ENCODE measurements around the gene CDC25B.

CDC25B gene

GRCh38 chr20:3801299-3801698, 5.2 kb downstream of the CDC25B start:
- H3K27ac Mint-ChIP-seq: peak overlapping the region; percentile 97
- DNase-seq: no peak
- no peak overlapping the region for H3K4me3 Mint-ChIP-seq
- H3K4me1 Mint-ChIP-seq (ENCODE audit: low read depth): peaks cover 82% of the 10 kb centered on the region
- H3K27me3 Mint-ChIP-seq: no peaks in the 10 kb centered on the region
- H3K9me3 Mint-ChIP-seq: no peaks in the 10 kb centered on the region
- peaks cover 95% of the 10 kb centered on the region for H3K36me3 Mint-ChIP-seq (ENCODE audit: low read depth)

- no peaks in the 10 kb centered on the region for H3K27me3 Mint-ChIP-seq
- no peak for DNase-seq
- peak overlapping the region; percentile 40 for H3K27ac Mint-ChIP-seq
- H3K9me3 Mint-ChIP-seq: no peaks in the 10 kb centered on the region
- H3K4me1 Mint-ChIP-seq (ENCODE audit: low read depth): peaks cover 82% of the 10 kb centered on the region
- H3K4me3 Mint-ChIP-seq: no peak overlapping the region
- peaks cover 96% of the 10 kb centered on the region for H3K36me3 Mint-ChIP-seq (ENCODE audit: low read depth)
These were observed 5.7 kb downstream of the CDC25B start for GRCh38 chr20:3801846-3802245.

- peak overlapping the region; percentile 65 for H3K27ac Mint-ChIP-seq
These were observed 6.6 kb downstream of the CDC25B start for GRCh38 chr20:3802524-3803239.

GRCh38 chr20:3803289-3803688, 7.2 kb downstream of the CDC25B start:
- Mint-ChIP-seq H3K4me1 (ENCODE audit: low read depth) (peaks cover 81% of the 10 kb centered on the region), H3K36me3 (ENCODE audit: low read depth) (peaks cover 86% of the 10 kb centered on the region), H3K27ac (peak overlapping the region; percentile 79), H3K27me3 (no peaks in the 10 kb centered on the region), H3K4me3 (no peak overlapping the region), H3K9me3 (no peaks in the 10 kb centered on the region)
- DNase-seq: no peak

More at GRCh38 chr20:3802524-3803239, 6.6 kb downstream of the CDC25B start:
- Mint-ChIP-seq H3K9me3 (no peaks in the 10 kb centered on the region), H3K36me3 (ENCODE audit: low read depth) (peaks cover 92% of the 10 kb centered on the region), H3K4me3 (no peak overlapping the region), H3K4me1 (ENCODE audit: low read depth) (peaks cover 82% of the 10 kb centered on the region), H3K27me3 (no peaks in the 10 kb centered on the region)
- no peak for DNase-seq

- H3K36me3 Mint-ChIP-seq (ENCODE audit: low read depth): peaks cover 80% of the 10 kb centered on the region
- H3K9me3 Mint-ChIP-seq: no peaks in the 10 kb centered on the region
- no peak overlapping the region for H3K4me3 Mint-ChIP-seq
- peaks cover 78% of the 10 kb centered on the region for H3K4me1 Mint-ChIP-seq (ENCODE audit: low read depth)
- no peaks in the 10 kb centered on the region for H3K27me3 Mint-ChIP-seq
- DNase-seq: no peak
- H3K27ac Mint-ChIP-seq: peak overlapping the region; percentile 79
These were observed 7.7 kb downstream of the CDC25B start for GRCh38 chr20:3803854-3804253.

- Mint-ChIP-seq H3K4me3 (no peak overlapping the region), H3K27ac (peak overlapping the region; percentile 79), H3K27me3 (no peaks in the 10 kb centered on the region), H3K4me1 (ENCODE audit: low read depth) (peaks cover 73% of the 10 kb centered on the region), H3K36me3 (ENCODE audit: low read depth) (peaks cover 77% of the 10 kb centered on the region), H3K9me3 (no peaks in the 10 kb centered on the region)
- DNase-seq: no peak
These were observed 8.2 kb downstream of the CDC25B start for GRCh38 chr20:3804254-3804751.

GRCh38 chr20:3804781-3805180, 8.7 kb downstream of the CDC25B start:
- H3K4me1 Mint-ChIP-seq (ENCODE audit: low read depth): peaks cover 69% of the 10 kb centered on the region
- H3K27ac Mint-ChIP-seq: peak overlapping the region; percentile 51
- peaks cover 73% of the 10 kb centered on the region for H3K36me3 Mint-ChIP-seq (ENCODE audit: low read depth)
- H3K27me3 Mint-ChIP-seq: no peaks in the 10 kb centered on the region
- H3K9me3 Mint-ChIP-seq: no peaks in the 10 kb centered on the region
- H3K4me3 Mint-ChIP-seq: no peak overlapping the region
- no peak for DNase-seq

GRCh38 chr20:3808544-3808943, 12.4 kb downstream of the CDC25B start:
- Mint-ChIP-seq H3K27ac (no peak overlapping the region), H3K36me3 (ENCODE audit: low read depth) (peaks cover 37% of the 10 kb centered on the region), H3K4me3 (no peak overlapping the region), H3K9me3 (no peaks in the 10 kb centered on the region), H3K27me3 (no peaks in the 10 kb centered on the region), H3K4me1 (ENCODE audit: low read depth) (peaks cover 73% of the 10 kb centered on the region)
- DNase-seq: no peak

GRCh38 chr20:3811467-3812258, 15.6 kb downstream of the CDC25B start:
- Mint-ChIP-seq H3K4me3 (peak overlapping the region; percentile 72), H3K36me3 (ENCODE audit: low read depth) (peaks cover 8% of the 10 kb centered on the region), H3K27ac (peak overlapping the region; percentile 96), H3K9me3 (no peaks in the 10 kb centered on the region), H3K4me1 (ENCODE audit: low read depth) (peaks cover 80% of the 10 kb centered on the region), H3K27me3 (no peaks in the 10 kb centered on the region)
- peak; percentile 93 for DNase-seq

- peak overlapping the region; percentile 72 for H3K4me3 Mint-ChIP-seq
- H3K9me3 Mint-ChIP-seq: no peaks in the 10 kb centered on the region
- no peak for DNase-seq
- H3K36me3 Mint-ChIP-seq (ENCODE audit: low read depth): peaks cover 2% of the 10 kb centered on the region
- H3K27ac Mint-ChIP-seq: peak overlapping the region; percentile 96
- peaks cover 77% of the 10 kb centered on the region for H3K4me1 Mint-ChIP-seq (ENCODE audit: low read depth)
- H3K27me3 Mint-ChIP-seq: no peaks in the 10 kb centered on the region
These were observed 16.2 kb downstream of the CDC25B start for GRCh38 chr20:3812259-3812681.

- Mint-ChIP-seq H3K36me3 (ENCODE audit: low read depth) (peaks cover 1% of the 10 kb centered on the region), H3K4me1 (ENCODE audit: low read depth) (peaks cover 74% of the 10 kb centered on the region), H3K9me3 (no peaks in the 10 kb centered on the region), H3K27me3 (no peaks in the 10 kb centered on the region), H3K27ac (peak overlapping the region; percentile 81), H3K4me3 (peak overlapping the region; percentile 15)
- no peak for DNase-seq
These were observed 17.1 kb downstream of the CDC25B start for GRCh38 chr20:3812975-3813847.

GRCh38 chr20:3813848-3814581, 17.9 kb downstream of the CDC25B start:
- Mint-ChIP-seq H3K36me3 (ENCODE audit: low read depth) (peaks cover 1% of the 10 kb centered on the region), H3K27me3 (no peaks in the 10 kb centered on the region), H3K27ac (peak overlapping the region; percentile 81), H3K4me3 (peak overlapping the region; percentile 15), H3K9me3 (no peaks in the 10 kb centered on the region), H3K4me1 (ENCODE audit: low read depth) (peaks cover 77% of the 10 kb centered on the region)
- peak; percentile 45 for DNase-seq

GRCh38 chr20:3814928-3815495, 18.9 kb downstream of the CDC25B start:
- DNase-seq: no peak
- Mint-ChIP-seq H3K4me3 (no peak overlapping the region), H3K27me3 (no peaks in the 10 kb centered on the region), H3K27ac (peak overlapping the region; percentile 88), H3K9me3 (no peaks in the 10 kb centered on the region), H3K36me3 (ENCODE audit: low read depth) (peaks cover 1% of the 10 kb centered on the region), H3K4me1 (ENCODE audit: low read depth) (peaks cover 85% of the 10 kb centered on the region)
